Measurements from ENCODE around the gene ZBTB7B. TPM values are rescaled to one million over a fixed set of nuclear protein-coding genes. Genes with fewer than 3 reads are reported as not detected.
A peak's percentile ranks its signal among the peaks of the same experiment; 100 is the strongest.

Gene ZBTB7B
- polyA plus RNA-seq, 3 donors, result 6.3 to 149 (median 9.6) TPM

GRCh38 chr1:155003227-155003765 lies 694 bp downstream of the ZBTB7B start:
- Histone ChIP-seq H4K20me1 (ENCODE audit: insufficient read depth, low read length) (peaks cover 13% of the 10 kb centered on the region), H3K9ac (ENCODE audit: insufficient read depth, low read length, poor library complexity, severe bottlenecking) (peak overlapping the region; percentile 85), H3K4me1 (ENCODE audit: control insufficient read depth in 1 of 2, insufficient read depth in 2 of 2, low read length in 2 of 2) (peaks cover 65 to 72% of the 10 kb centered on the region in 2 donors), H3K36me3 (replicated peaks in 1 of 2; ENCODE audit: control insufficient read depth in 1 of 2, insufficient read depth in 2 of 2, low read length in 2 of 2) (no peaks in the 10 kb centered on the region), H3K4me2 (replicated peaks; ENCODE audit: extremely low read depth, low read length, poor library complexity, severe bottlenecking) (peak overlapping the region; percentile 100), H3K27ac (ENCODE audit: low read depth in 1 of 2, low read length in 2 of 2) (peak overlapping the region; percentile 91 to 99), H3K79me2 (ENCODE audit: insufficient read depth, low read length) (peaks cover 85% of the 10 kb centered on the region), H3K4me3 (replicated peaks in 1 of 3; ENCODE audit: low read depth in 2 of 3, low read length in 3 of 3) (peak overlapping the region; percentile 84 to 100 (median 99)), H3K9me3 (replicated peaks in 1 of 2; ENCODE audit: control insufficient read depth in 1 of 2, insufficient read depth in 1 of 2, low read length in 2 of 2) (no peaks in the 10 kb centered on the region), H3K27me3 (ENCODE audit: control insufficient read depth in 2 of 2, insufficient read depth in 2 of 2, low read length in 2 of 2) (no peaks in the 10 kb centered on the region), H2AFZ (ENCODE audit: insufficient read depth, low read depth, low read length, poor library complexity, severe bottlenecking) (no peak overlapping the region)
- WGBS (ENCODE audit: insufficient coverage), result 0% methylated on average over 11 of the region's 37 CpGs
- Mint-ChIP-seq H3K9me3 (no peaks in the 10 kb centered on the region), H3K36me3 (peaks cover 3 to 7% of the 10 kb centered on the region in 2 donors), H3K4me3 (peak overlapping the region; percentile 95 to 98), H3K27ac (peak overlapping the region; percentile 92 to 99 (median 95)), H3K4me1 (peaks cover 50% of the 10 kb centered on the region), H3K27me3 (ENCODE audit: low read depth in 3 of 3) (peaks cover 0 to 4% (median 0%) of the 10 kb centered on the region in 3 donors)
- intact Hi-C loops (cut with micrococcal nuclease), result loop anchor here (2.0 to 5.0 kb wide), 4 partner anchors 14 to 59 kb away; partner anchors contain the start of genes PYGO2 (in 2 of the 2), ADAM15 (in 1 of the 2) and EFNA4 (in 1 of the 2)
- no peak for TF ChIP-seq CTCF (IDR thresholded peaks at IDR 0.05)
- peak in 1 of 3 donors; percentile 14 for DNase-seq

GRCh38 chr1:155003766-155004351 lies 1.3 kb downstream of the ZBTB7B start:
- Histone ChIP-seq H3K4me3 (replicated peaks in 1 of 3; ENCODE audit: low read depth in 2 of 3, low read length in 3 of 3) (peak overlapping the region; percentile 84 to 100 (median 99)), H3K36me3 (replicated peaks in 1 of 2; ENCODE audit: control insufficient read depth in 1 of 2, insufficient read depth in 2 of 2, low read length in 2 of 2) (no peaks in the 10 kb centered on the region), H3K4me1 (ENCODE audit: control insufficient read depth in 1 of 2, insufficient read depth in 2 of 2, low read length in 2 of 2) (peaks cover 61 to 74% of the 10 kb centered on the region in 2 donors), H4K20me1 (ENCODE audit: insufficient read depth, low read length) (peaks cover 18% of the 10 kb centered on the region), H3K27ac (ENCODE audit: low read depth in 1 of 2, low read length in 2 of 2) (peak overlapping the region; percentile 91 to 99), H3K79me2 (ENCODE audit: insufficient read depth, low read length) (peaks cover 90% of the 10 kb centered on the region), H3K9me3 (replicated peaks in 1 of 2; ENCODE audit: control insufficient read depth in 1 of 2, insufficient read depth in 1 of 2, low read length in 2 of 2) (no peaks in the 10 kb centered on the region), H3K27me3 (ENCODE audit: control insufficient read depth in 2 of 2, insufficient read depth in 2 of 2, low read length in 2 of 2) (no peaks in the 10 kb centered on the region), H3K4me2 (replicated peaks; ENCODE audit: extremely low read depth, low read length, poor library complexity, severe bottlenecking) (peak overlapping the region; percentile 100), H2AFZ (ENCODE audit: insufficient read depth, low read depth, low read length, poor library complexity, severe bottlenecking) (no peak overlapping the region), H3K9ac (ENCODE audit: insufficient read depth, low read length, poor library complexity, severe bottlenecking) (peak overlapping the region; percentile 85)
- no peaks in the 10 kb centered on the region for H3K9me3 Mint-ChIP-seq
- peak in 1 of 3 donors; percentile 37 for DNase-seq
- 0% methylated on average over 4 of the region's 34 CpGs for WGBS (ENCODE audit: insufficient coverage)
- TF ChIP-seq CTCF (IDR thresholded peaks at IDR 0.05), result no peak
- H3K4me3 Mint-ChIP-seq, result peak overlapping the region; percentile 95 to 98
- peaks cover 3 to 7% of the 10 kb centered on the region in 2 donors for H3K36me3 Mint-ChIP-seq
- peak overlapping the region; percentile 92 to 100 (median 98) for H3K27ac Mint-ChIP-seq
- H3K27me3 Mint-ChIP-seq (ENCODE audit: low read depth in 3 of 3), result peaks cover 0 to 2% (median 0%) of the 10 kb centered on the region in 3 donors
- intact Hi-C loops (cut with micrococcal nuclease), result loop anchor here (2.0 to 5.0 kb wide), 4 partner anchors 13 to 58 kb away; partner anchors contain the start of genes PYGO2 (in 2 of the 2), ADAM15 (in 1 of the 2) and EFNA4 (in 1 of the 2)
- peaks cover 47% of the 10 kb centered on the region for H3K4me1 Mint-ChIP-seq
